T-helper 22 cell (primary cell): ENCODE measurements around the gene DLEC1.
A peak's percentile ranks its signal among the peaks of the same experiment; 100 is the strongest.

Experiments used
- DNase-seq: peaks from one replicate; pipeline ENCODE4 v3.0.0-alpha.2; 2020; ENCODE audit warnings: low read depth

The DLEC1 gene

GRCh38 chr3:38039101-38039898, at the start of gene DLEC1:
TSS of gene DLEC1 (plus strand) at chr3:38039208. CDS start at chr3:38039226, 18 bp downstream.
- peak; percentile 79 for DNase-seq

- DNase-seq, result no peak
Observed at GRCh38 chr3:37989821-37990480, 49.1 kb upstream of the DLEC1 start.

GRCh38 chr3:37990527-37990926, 48.5 kb upstream of the DLEC1 start, which contains the start of gene VILL:
TSS of gene VILL (plus strand) at chr3:37990786. CDS start at chr3:37993673, 2,887 bp downstream.
- DNase-seq, result no peak

- DNase-seq, result no peak
Observed at GRCh38 chr3:37991109-37991508, 47.9 kb upstream of the DLEC1 start.

GRCh38 chr3:37991823-37992222, 47.2 kb upstream of the DLEC1 start:
- no peak for DNase-seq

GRCh38 chr3:37992271-37993066, 46.5 kb upstream of the DLEC1 start:
- no peak for DNase-seq

GRCh38 chr3:37993067-37993455, 45.9 kb upstream of the DLEC1 start:
- no peak for DNase-seq

GRCh38 chr3:37993460-37993819, 45.6 kb upstream of the DLEC1 start:
- no peak for DNase-seq

GRCh38 chr3:37993820-37994638, 45.0 kb upstream of the DLEC1 start:
- DNase-seq, result peak; percentile 39

- no peak for DNase-seq
Observed at GRCh38 chr3:37994639-37994972, 44.4 kb upstream of the DLEC1 start.

GRCh38 chr3:37995652-37996641, 43.1 kb upstream of the DLEC1 start:
- DNase-seq, result no peak

GRCh38 chr3:37996785-37997301, 42.2 kb upstream of the DLEC1 start:
- peak; percentile 56 for DNase-seq

GRCh38 chr3:37997342-37997741, 41.7 kb upstream of the DLEC1 start:
- no peak for DNase-seq

GRCh38 chr3:37997791-37998370, 41.1 kb upstream of the DLEC1 start:
- no peak for DNase-seq

GRCh38 chr3:37999836-38000235, 39.2 kb upstream of the DLEC1 start:
- DNase-seq, result no peak

GRCh38 chr3:38000242-38000916, 38.6 kb upstream of the DLEC1 start:
- DNase-seq, result no peak

- DNase-seq, result no peak
Observed at GRCh38 chr3:38000965-38001455, 38.0 kb upstream of the DLEC1 start.

GRCh38 chr3:38001456-38002081, 37.4 kb upstream of the DLEC1 start:
- DNase-seq, result no peak
